GM19467 (cell line): ENCODE measurements around the gene TRIM14.

Experiments
- ATAC-seq: cut with Tn5 transposase; IDR thresholded peaks from one replicate; pipeline ENCODE4 v1.9.1; 2021; ENCODE audit warnings: mild to moderate bottlenecking, moderate library complexity; ENCODE audit not compliant: unreplicated experiment

TRIM14 gene

GRCh38 chr9:98118640-98119601, at the start of gene TRIM14:
Gene TRIM14 (minus strand): TSS chr9:98119222. CDS start chr9:98119188, 34 bp downstream.
- peak; percentile 71 for ATAC-seq

- ATAC-seq, result no peak
Observed at GRCh38 chr9:98168153-98168780, 49.2 kb upstream of the TRIM14 start.

- no peak for ATAC-seq
Observed at GRCh38 chr9:98164912-98165311, 45.9 kb upstream of the TRIM14 start.

GRCh38 chr9:98162613-98163012, 43.6 kb upstream of the TRIM14 start:
- ATAC-seq, result no peak

GRCh38 chr9:98161851-98162250, 42.8 kb upstream of the TRIM14 start:
- ATAC-seq, result no peak

- ATAC-seq, result no peak
Observed at GRCh38 chr9:98159790-98160189, 40.8 kb upstream of the TRIM14 start.

GRCh38 chr9:98159301-98159700, 40.3 kb upstream of the TRIM14 start:
- ATAC-seq, result no peak

GRCh38 chr9:98158071-98158831, 39.2 kb upstream of the TRIM14 start:
- no peak for ATAC-seq

- no peak for ATAC-seq
Observed at GRCh38 chr9:98157372-98157771, 38.4 kb upstream of the TRIM14 start.

GRCh38 chr9:98154678-98155077, 35.7 kb upstream of the TRIM14 start:
- ATAC-seq, result no peak

- ATAC-seq, result no peak
Observed at GRCh38 chr9:98152526-98152925, 33.5 kb upstream of the TRIM14 start.

- ATAC-seq, result no peak
Observed at GRCh38 chr9:98150721-98151120, 31.7 kb upstream of the TRIM14 start.

GRCh38 chr9:98150164-98150563, 31.1 kb upstream of the TRIM14 start:
- ATAC-seq, result no peak

- no peak for ATAC-seq
Observed at GRCh38 chr9:98149422-98149821, 30.4 kb upstream of the TRIM14 start.

- ATAC-seq, result no peak
Observed at GRCh38 chr9:98148486-98148885, 29.5 kb upstream of the TRIM14 start.

GRCh38 chr9:98147582-98147981, 28.6 kb upstream of the TRIM14 start:
- no peak for ATAC-seq

GRCh38 chr9:98146101-98146991, 27.3 kb upstream of the TRIM14 start:
- ATAC-seq, result no peak

GRCh38 chr9:98144631-98145030, 25.6 kb upstream of the TRIM14 start:
- ATAC-seq, result no peak

GRCh38 chr9:98144076-98144475, 25.1 kb upstream of the TRIM14 start:
- no peak for ATAC-seq

- ATAC-seq, result no peak
Observed at GRCh38 chr9:98142925-98143481, 24.0 kb upstream of the TRIM14 start.
